HAP-1 (cell line): ENCODE measurements around the gene SLC1A7.

Experiments used
- DNase-seq, 2 experiments: peaks; one replicate each; pipeline ENCODE4 v3.0.0-alpha.2; 2016 to 2020; ENCODE audit warnings: low spot score in 2 of 2
- H3K27me3 ChIP-seq: fragments of 250-450 bp; sonication (Bioruptor Pico); 2 replicates; pipeline ENCODE4 v1.5.1; 2020; ENCODE audit warnings: low read depth, mild to moderate bottlenecking, moderate library complexity
- H3K36me3 ChIP-seq: fragments of 250-450 bp; sonication (Bioruptor Pico); replicated peaks from 2 replicates; pipeline ENCODE4 v1.5.1; 2020; ENCODE audit warnings: mild to moderate bottlenecking
- H3K4me1 ChIP-seq: fragments of 250-450 bp; sonication (Bioruptor Pico); 2 replicates; pipeline ENCODE4 v1.5.1; 2020; ENCODE audit warnings: mild to moderate bottlenecking
- H3K4me3 ChIP-seq: fragments of 250-450 bp; sonication (Bioruptor Pico); 2 replicates; pipeline ENCODE4 v1.5.1; 2020; ENCODE audit warnings: mild to moderate bottlenecking, moderate library complexity
- H3K9me3 ChIP-seq: fragments of 250-450 bp; sonication (Bioruptor Pico); 2 replicates; pipeline ENCODE4 v1.5.1; 2020; ENCODE audit warnings: mild to moderate bottlenecking, moderate library complexity
- in situ Hi-C: fragments of 300-500 bp; cut with MboI; formaldehyde crosslinking; loops from 3 replicates; pipeline ENCODE4 v1.14.3; 2020; ENCODE audit warnings: low sequenced_read_pairs, inconsistent platforms, mixed read lengths

SLC1A7 gene

GRCh38 chr1:53135735-53136114 is 6.7 kb downstream of the SLC1A7 start:
- Histone ChIP-seq H3K4me3 (no peak overlapping the region), H3K36me3 (no peaks in the 10 kb centered on the region), H3K9me3 (peaks cover 6% of the 10 kb centered on the region), H3K27me3 (no peaks in the 10 kb centered on the region), H3K4me1 (no peaks in the 10 kb centered on the region)
- no peak for DNase-seq
- in situ Hi-C loops, result no loop called here

GRCh38 chr1:53134961-53135734 is 7.3 kb downstream of the SLC1A7 start:
- H3K4me1 ChIP-seq, result no peaks in the 10 kb centered on the region
- in situ Hi-C loops, result no loop called here
- H3K9me3 ChIP-seq, result peaks cover 6% of the 10 kb centered on the region
- H3K27me3 ChIP-seq, result no peaks in the 10 kb centered on the region
- DNase-seq, result no peak
- H3K4me3 ChIP-seq, result no peak overlapping the region
- no peaks in the 10 kb centered on the region for H3K36me3 ChIP-seq

GRCh38 chr1:53134042-53134485 is 8.4 kb downstream of the SLC1A7 start:
- Histone ChIP-seq H3K36me3 (no peaks in the 10 kb centered on the region), H3K4me3 (no peak overlapping the region), H3K4me1 (no peaks in the 10 kb centered on the region), H3K9me3 (peaks cover 6% of the 10 kb centered on the region), H3K27me3 (no peaks in the 10 kb centered on the region)
- no peak for DNase-seq
- in situ Hi-C loops, result no loop called here

DNA sequence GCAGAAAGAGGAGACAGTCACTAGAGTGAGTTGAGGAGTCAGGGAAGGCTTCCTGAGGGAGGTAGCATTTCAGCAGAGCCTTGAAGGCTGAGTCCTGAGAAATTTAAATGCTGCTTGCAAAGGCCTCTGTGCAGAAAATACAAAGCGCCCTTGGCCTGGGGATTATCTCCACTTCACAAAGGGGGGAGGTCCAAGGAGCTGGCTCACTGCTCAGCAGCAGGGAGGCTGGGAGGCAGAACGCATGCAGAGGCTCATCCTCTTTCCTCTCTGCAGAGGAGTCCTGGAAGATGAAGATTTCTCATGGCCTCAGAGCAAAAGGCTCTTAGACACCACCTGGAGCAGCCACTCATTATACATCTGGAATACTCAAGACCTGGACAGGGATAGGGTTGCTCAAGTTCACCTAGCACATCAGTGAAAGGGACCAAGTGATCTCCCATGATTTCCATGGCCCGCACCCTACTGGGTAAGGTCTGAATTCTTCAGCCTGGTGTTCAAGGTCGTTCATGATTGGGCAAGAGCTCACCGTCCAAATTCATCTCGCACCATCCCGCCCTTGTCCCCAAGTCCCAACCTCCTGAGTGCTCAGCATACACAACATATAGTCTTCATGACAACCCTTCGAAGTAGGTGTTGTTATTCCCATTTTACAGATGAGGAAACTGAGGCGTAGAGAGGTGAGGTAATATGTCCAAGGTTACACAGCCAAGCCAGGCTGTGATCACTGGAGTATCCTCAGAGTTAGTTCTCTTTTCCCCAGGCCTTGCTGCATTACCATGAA is 9.0 kb downstream of the SLC1A7 start:
- Histone ChIP-seq H3K36me3 (no peaks in the 10 kb centered on the region), H3K4me1 (no peaks in the 10 kb centered on the region), H3K27me3 (no peaks in the 10 kb centered on the region), H3K9me3 (peaks cover 6% of the 10 kb centered on the region), H3K4me3 (no peak overlapping the region)
- peak; percentile 5 to 22 for DNase-seq
- in situ Hi-C loops, result no loop called here

DNA sequence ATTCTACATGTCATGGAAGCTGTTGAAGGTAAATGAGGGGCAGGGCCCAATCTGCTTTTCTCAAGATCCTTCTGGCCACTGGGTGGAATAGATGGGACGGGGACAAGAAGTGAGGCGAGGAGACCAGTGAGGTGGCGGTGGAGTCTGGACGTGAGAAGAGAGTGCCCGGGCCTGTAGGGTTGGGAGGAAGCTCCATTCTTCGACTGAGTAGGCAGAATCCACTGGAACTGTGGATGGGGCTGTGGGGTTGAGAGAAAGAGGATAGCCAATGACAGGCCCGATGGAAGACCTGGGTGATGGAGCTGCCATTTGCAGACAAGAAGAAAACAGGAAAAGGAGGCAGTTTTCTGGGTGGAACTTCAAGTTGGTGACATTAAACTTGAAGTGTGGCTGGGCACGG is 10.3 kb downstream of the SLC1A7 start:
- in situ Hi-C loops, result no loop called here
- Histone ChIP-seq H3K4me3 (no peak overlapping the region), H3K36me3 (no peaks in the 10 kb centered on the region), H3K27me3 (no peaks in the 10 kb centered on the region), H3K9me3 (no peaks in the 10 kb centered on the region), H3K4me1 (no peaks in the 10 kb centered on the region)
- no peak for DNase-seq

DNA sequence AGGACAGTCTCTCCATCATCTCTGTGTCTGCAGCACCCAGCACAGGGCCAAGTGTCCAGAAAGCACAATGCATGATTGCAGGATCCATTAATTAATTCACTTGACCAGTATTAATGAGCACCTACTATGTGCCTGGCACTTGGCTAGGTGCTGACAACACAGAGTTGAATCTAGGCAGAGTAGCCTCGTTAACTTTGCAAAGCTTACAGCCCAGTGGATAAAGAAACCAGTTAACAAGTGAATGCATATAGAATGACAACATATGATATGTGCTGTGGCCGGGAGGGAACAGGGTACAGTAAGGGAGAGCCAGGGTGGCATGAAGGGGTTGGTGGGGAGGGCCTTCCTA is 10.9 kb downstream of the SLC1A7 start:
- Histone ChIP-seq H3K36me3 (no peaks in the 10 kb centered on the region), H3K27me3 (no peaks in the 10 kb centered on the region), H3K4me3 (no peak overlapping the region), H3K4me1 (no peaks in the 10 kb centered on the region), H3K9me3 (no peaks in the 10 kb centered on the region)
- DNase-seq, result no peak
- in situ Hi-C loops, result no loop called here

DNA sequence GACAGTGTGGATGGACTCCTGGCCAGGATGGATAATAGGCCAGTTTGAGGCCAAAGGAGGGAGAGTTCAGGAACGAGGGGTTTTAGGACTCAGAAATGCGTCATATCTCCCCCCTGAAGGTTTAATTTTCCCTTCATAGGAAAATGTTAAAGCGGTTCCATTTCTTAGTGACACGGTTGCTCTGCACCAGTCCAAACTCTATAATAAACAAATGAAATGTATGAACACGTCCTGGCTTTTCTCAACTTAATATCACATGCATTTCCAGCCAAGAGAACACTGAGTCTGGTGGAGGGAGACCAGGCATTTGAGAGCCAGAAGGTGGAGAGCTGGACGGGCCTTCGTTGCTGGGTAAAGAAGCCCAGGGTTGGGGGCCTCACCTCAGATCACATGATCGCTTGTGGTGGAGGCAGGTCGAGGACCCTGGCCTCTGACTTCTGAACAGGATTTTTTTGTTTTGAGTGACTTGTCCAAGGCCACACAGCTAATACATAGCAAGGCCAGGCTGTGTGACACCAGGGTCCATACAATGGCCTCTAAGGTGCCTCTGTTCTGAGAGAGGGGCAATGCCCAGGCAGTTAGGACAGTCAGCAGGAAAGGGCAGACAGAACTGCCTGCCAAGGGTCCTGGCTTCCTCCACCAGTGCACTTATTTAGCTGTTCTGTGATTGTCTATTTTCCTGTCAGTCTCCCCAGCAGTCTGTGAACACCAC is 11.4 kb downstream of the SLC1A7 start:
- no peak for DNase-seq
- Histone ChIP-seq H3K36me3 (no peaks in the 10 kb centered on the region), H3K27me3 (no peaks in the 10 kb centered on the region), H3K4me3 (no peak overlapping the region), H3K9me3 (no peaks in the 10 kb centered on the region), H3K4me1 (no peaks in the 10 kb centered on the region)
- in situ Hi-C loops, result no loop called here

DNA sequence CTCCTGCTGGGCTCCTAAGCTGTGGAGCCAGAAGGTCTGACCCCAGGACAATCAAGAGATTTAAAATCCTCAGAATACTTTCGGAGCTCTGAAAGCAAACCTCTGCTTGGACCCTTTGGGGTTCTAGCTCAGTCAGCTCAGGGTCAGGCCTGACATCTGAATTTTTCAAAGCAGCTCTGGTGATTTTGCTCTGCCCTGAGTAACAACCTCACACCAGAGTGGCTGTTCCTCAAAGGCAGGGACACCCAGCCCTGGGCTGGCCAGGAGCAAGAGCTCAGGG is 11.9 kb downstream of the SLC1A7 start:
- no peak for DNase-seq
- in situ Hi-C loops, result no loop called here
- H3K4me3 ChIP-seq, result no peak overlapping the region
- H3K36me3 ChIP-seq, result no peaks in the 10 kb centered on the region
- no peaks in the 10 kb centered on the region for H3K4me1 ChIP-seq
- H3K9me3 ChIP-seq, result no peaks in the 10 kb centered on the region
- no peaks in the 10 kb centered on the region for H3K27me3 ChIP-seq

- no peaks in the 10 kb centered on the region for H3K4me1 ChIP-seq
- H3K36me3 ChIP-seq, result no peaks in the 10 kb centered on the region
- H3K27me3 ChIP-seq, result no peaks in the 10 kb centered on the region
- DNase-seq, result no peak
- in situ Hi-C loops, result no loop called here
- no peaks in the 10 kb centered on the region for H3K9me3 ChIP-seq
- no peak overlapping the region for H3K4me3 ChIP-seq
Observed at GRCh38 chr1:53129891-53130597, 12.4 kb downstream of the SLC1A7 start.

- no peaks in the 10 kb centered on the region for H3K27me3 ChIP-seq
- DNase-seq, result no peak
- in situ Hi-C loops, result no loop called here
- H3K4me3 ChIP-seq, result no peak overlapping the region
- no peaks in the 10 kb centered on the region for H3K36me3 ChIP-seq
- H3K4me1 ChIP-seq, result no peaks in the 10 kb centered on the region
- H3K9me3 ChIP-seq, result no peaks in the 10 kb centered on the region
Observed at GRCh38 chr1:53128401-53128800, 14.0 kb downstream of the SLC1A7 start.

GRCh38 chr1:53127546-53127945 is 14.9 kb downstream of the SLC1A7 start:
- H3K9me3 ChIP-seq, result no peaks in the 10 kb centered on the region
- in situ Hi-C loops, result no loop called here
- no peaks in the 10 kb centered on the region for H3K4me1 ChIP-seq
- H3K27me3 ChIP-seq, result no peaks in the 10 kb centered on the region
- DNase-seq, result no peak
- H3K36me3 ChIP-seq, result no peaks in the 10 kb centered on the region
- no peak overlapping the region for H3K4me3 ChIP-seq

DNA sequence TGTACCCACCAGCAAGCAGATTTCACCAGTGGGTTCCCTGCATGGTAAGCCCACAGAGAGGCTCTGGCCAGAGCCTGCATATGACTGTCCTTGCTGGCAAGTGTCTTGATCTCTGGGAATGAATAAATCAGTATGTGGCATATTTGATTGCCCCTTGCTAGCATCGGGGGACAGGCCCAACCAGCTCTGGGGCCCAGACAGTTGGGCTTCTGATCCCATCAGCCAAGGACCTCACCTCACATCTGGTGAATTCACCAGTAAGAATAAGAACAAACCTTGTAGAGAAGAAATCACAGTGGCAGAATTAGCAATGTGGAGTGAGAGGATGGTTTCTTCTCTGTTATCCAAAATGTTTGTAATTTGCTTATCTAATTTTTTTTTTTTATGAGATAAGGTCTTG is 15.9 kb downstream of the SLC1A7 start:
- Histone ChIP-seq H3K9me3 (no peaks in the 10 kb centered on the region), H3K27me3 (no peaks in the 10 kb centered on the region), H3K4me1 (no peaks in the 10 kb centered on the region), H3K36me3 (no peaks in the 10 kb centered on the region), H3K4me3 (no peak overlapping the region)
- no peak for DNase-seq
- in situ Hi-C loops, result no loop called here

DNA sequence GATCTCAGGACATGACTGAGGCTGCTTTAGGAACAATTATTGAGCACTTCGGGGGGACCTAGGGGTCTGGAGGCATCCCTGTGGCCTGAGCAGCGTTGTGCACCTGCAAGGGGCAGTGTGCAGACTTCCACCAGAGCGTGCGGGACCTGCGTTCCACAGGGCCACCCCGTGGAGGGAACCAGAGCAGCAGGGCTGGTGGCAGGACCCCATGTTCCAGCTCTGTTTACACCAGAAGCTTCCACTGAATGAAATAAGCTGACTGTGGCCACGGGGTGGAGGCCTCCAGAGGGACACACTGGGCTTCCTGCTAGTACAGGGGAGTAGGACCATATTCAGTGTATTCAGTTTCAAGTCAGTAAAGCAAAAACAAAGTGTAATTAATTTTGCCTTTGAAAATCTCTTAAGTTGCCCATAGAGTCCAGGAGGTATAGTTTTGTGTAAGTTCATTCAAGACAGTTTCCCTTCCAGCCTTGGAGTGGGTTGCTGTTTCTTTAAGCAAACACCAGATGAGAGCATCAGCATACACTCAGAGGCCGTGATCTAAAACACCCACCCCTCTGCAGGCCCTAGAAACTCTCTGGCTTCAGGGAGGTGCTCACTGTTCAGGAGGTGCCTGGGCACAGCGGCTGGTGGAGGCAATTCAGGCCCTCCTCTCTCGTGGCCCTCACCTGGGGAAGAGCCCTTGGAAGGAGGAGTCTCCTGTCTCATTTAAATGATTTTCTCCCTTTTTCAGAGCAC is 16.6 kb downstream of the SLC1A7 start:
- Histone ChIP-seq H3K9me3 (no peaks in the 10 kb centered on the region), H3K4me3 (no peak overlapping the region), H3K27me3 (no peaks in the 10 kb centered on the region), H3K4me1 (no peaks in the 10 kb centered on the region), H3K36me3 (no peaks in the 10 kb centered on the region)
- no peak for DNase-seq
- in situ Hi-C loops, result no loop called here
